GM18498 (cell line): ENCODE measurements around the gene ZBTB32.

Source experiments
- ATAC-seq: cut with Tn5 transposase; IDR thresholded peaks from one replicate; pipeline ENCODE4 v1.9.1; 2021; ENCODE audit warnings: mild to moderate bottlenecking, moderate library complexity; ENCODE audit not compliant: unreplicated experiment

ZBTB32 gene

DNA sequence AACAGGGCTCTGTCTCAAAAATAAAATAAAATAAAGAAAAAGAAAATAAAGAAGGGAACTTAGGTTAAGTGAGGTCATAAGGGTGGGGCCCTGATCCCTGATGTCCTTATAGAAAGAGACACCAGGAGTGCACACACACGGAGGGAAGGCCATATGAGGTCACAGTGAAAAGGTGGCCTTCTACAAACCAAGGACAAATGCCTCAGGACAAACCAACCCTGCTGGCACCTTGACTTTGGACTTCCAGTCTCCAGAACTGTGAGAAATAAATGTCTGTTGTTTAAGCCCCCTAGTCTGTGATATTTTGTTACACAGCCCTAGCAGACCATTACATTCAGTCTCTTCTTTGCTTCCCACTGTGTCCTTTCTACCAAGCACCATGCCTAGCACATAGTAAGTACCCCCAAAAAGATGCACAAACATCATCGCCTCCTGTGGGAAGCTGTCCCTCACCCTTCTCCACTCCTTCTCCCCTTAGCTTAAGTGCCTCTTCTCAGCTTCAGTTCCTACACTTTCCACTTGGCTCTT, 8.4 kb upstream of the ZBTB32 start:
- ATAC-seq, result no peak

DNA sequence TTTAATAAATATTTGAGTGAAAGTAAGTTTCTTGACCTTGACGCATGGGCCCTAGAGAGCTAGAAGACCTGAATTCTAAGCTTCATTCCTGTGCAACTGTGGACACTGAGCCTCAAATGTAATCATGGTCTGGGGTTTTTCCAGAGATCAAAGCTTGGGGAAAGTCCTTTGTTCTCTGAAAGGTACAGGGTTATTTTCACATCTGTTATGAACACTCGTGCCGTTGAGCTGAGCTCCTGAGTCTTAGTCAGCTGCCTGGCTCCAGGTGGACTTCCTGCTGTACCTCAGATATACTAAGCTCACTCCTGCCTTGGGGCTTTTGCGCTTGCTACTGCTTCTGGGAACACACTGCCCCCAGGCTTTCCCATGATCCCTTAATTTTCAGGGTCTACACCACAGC, 7.5 kb upstream of the ZBTB32 start:
- ATAC-seq, result no peak

DNA sequence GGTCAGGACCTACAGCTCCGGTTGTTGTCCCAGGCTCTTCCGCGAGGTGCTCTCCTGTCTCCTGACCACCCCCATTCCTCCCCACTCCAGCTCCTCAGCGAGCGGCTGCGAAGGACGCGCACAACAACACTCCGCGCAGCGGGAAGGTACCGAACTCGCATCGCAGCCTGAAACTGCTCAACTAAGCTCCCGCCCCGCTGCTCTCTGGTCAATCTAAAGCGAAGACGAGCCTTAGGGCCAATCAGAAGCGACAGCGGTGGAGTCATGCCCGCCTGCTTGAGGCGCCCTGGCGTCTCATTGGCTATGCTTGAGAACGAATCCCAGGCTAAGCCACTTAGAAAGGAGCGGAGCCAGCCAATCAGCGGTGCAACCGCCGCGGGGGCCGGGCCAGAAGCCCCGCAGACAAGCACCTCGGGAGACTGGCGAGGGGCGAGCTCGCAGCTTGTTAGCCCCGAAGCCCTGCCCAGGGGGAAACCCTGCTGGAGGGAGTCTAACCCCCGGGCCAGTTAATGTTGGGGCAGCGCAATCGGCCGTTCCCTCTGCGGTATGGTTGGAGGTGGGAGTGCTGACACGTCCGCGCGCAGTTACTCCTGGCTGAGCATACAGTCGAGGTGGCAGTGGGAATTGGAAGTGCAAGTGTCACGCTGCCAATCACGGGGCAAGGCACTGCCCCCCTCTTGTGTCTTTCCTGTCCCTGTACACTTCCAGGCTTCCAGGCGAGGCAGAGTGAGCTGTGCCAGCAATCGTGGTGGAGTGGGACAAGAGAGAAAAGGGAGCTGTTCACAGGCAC, 1.9 kb upstream of the ZBTB32 start:
- ATAC-seq, result peak; percentile 97

DNA sequence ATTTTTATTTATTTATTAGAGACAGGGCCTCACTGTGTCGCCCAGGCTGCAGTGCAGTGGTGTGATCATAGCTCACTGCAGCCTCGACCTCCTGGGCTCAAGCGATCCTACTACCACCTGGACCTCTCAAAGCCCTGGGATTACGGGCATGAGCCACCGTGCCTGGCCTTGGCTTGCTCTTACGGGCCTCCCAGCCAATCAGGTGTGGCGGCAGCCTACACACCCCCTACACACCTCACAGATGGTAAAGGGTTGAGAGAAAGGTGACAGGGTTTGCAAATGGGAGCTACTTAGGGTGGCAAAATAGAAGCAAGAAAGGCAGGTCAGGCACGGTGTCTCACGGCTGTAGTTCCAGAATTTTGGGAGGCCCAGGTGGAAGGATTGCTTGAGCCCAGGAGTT, 1.0 kb upstream of the ZBTB32 start:
- ATAC-seq, result no peak

DNA sequence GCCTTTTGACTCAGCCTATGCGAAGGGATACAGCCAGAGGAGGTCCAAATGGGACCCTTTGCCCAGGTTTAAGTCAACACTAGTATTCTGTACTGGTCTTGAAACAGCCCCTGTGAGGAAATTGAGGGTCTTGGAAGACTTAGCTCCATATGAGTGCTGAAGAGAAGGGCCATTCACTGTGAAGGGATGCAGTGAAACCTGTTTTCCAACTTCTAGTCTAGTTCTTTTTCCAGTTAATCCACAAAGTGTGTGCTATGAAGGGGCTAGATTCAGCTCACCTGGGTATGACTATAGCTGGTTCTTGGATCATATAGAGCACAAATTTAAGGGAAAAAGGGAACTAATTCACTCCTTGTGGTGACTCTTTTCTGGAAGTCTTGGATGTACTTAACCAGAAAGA, 4.0 kb downstream of the ZBTB32 start:
- ATAC-seq, result no peak

DNA sequence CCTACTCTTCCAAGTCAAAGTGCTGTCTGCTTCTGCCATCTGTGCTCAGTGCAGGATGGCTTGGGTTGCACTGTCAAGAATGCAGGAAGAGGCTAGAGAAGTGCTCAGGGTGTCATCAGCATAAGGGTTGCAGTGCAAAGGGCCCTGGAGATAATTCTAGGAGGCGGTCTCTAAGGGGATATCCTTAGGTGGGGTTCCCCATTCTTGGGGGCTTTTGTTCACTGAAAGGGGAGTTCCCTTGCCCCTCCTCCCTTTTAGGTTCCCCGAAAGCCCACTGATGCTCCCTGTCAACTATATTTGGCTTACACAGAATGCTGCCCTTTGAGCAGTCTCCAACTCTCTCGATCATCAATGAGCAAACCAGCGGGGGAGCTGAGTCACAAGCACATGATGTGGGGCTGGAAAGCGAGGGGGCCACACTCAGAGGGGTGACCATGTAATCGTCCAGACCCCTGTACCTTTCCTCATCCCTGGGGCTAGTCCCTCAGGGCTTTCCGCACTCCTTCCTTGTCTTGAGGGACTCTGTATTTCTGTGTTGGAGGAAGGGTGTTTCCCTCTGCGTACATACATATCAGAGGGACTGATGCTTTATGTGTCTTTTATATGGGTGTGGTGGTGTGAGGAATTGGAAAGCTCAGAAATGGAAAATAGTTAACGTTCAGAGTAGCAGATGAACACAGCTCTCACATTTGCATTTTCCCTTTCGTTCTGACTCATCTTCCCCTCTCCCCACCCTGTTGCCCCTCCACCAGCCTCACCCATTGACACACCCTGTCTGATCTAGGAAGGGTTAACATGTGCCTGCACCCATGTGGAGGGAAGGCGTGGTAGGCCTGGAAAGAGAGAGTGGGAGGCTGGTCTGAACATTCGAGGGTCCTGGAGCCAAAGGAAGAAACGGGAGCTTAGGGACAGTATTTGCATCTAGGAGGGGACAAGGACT, 6.7 kb downstream of the ZBTB32 start:
- ATAC-seq, result peak; percentile 33

DNA sequence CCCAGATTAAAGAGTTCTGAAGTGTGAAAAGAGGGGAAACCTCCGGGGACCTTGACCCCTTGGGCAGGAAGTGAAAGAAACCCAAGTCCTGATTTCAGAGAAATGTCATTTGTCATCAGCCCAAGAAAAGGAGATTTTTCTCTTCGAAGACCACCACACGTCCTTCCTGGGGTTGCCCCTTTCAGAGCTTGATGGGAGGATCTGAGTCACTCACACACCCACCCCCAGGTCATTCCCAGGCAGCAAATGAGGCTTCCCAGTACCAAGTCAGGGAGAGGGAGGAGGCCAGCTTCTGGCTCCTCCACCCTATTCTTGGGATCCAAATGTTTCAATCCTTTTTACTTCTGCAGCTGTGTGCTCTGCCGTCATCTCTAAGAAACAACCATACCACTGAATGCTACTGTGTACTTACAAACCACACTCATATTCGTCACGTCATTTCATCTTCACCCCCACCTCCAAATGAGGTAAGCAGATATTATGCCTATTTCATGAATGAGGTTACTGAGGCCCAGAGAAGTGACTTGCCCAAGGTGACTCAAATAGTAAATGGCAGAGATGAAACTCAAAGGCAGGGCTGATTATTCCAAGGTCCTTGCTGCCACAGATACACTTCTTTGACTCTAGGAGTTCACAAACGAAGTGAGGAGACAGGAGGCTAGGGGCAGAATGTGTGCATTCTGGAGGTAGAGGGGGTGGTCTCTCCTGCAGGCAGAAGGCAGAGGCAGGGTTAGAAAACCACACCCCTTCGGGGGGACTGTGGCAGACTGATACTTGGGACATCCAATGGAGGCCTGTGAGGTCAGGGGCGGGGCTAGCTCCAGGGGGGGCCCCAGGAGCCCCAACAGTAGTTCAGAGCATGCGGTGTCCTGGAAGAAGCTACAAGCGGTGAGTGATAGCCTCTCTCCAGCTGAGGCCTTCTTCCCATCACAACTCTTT, 8.5 kb downstream of the ZBTB32 start:
- no peak for ATAC-seq

DNA sequence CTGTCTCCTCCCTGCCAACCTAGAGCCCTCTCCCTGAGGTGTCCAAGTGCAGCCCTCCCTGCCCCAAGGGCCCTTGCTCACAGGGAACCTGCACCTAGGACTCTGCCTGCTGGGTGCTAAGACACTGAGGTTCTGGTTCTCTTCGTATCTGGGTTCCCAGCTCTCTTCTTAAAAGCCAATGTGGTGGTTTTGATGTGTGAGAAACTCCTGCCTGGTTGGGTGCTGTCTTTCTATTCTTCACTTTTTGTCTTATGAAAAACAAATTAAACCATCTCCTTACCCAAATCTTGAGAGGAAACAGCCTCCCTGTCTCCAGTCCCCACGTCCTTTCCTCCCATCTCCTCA, 9.1 kb downstream of the ZBTB32 start:
- no peak for ATAC-seq

DNA sequence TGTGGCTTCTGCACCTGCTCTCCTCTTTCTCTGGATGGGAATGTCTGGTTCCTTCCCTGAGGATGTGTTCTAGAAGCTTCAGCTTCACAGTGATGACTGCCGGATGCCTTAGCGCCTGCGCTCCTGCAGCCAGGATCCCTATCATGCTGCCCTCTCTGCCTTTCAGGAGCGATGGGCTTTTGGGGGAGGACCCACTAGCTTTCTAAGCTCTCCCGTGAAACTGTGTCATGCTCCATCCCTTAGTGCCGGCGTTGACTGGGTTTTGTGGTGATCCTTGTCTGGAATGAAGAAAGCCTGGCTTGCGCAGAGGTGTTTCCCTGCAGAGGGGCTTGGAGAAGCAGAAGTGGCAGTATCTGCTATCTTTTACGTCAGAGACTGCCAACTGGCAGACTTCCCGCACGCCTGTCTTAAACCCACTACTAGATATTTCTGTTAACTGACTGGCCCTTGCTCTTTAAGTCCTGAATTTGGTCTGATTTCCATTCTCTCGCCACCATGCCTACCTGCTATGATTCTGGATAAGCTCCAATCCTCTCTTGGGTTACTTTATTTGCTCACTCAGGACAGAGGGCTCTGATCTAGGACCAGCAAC, 9.6 kb downstream of the ZBTB32 start:
- no peak for ATAC-seq

DNA sequence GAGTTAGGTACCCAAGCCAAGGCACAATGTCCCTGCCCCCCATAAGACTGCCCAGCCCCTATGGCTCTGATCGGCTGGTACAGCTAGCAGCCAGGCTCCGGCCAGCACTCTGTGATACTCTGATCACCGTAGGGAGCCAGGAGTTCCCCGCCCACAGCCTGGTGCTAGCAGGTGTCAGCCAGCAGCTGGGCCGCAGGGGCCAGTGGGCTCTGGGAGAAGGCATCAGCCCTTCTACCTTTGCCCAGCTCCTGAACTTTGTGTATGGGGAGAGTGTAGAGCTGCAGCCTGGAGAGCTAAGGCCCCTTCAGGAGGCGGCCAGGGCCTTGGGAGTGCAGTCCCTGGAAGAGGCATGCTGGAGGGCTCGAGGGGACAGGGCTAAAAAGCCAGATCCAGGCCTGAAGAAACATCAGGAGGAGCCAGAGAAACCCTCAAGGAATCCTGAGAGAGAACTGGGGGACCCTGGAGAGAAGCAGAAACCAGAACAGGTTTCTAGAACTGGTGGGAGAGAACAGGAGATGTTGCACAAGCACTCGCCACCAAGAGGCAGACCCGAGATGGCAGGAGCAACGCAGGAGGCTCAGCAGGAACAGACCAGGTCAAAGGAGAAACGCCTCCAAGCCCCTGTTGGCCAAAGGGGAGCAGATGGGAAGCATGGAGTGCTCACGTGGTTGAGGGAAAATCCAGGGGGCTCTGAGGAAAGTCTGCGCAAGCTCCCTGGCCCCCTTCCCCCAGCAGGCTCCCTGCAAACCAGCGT, 10.4 kb downstream of the ZBTB32 start:
- ATAC-seq, result no peak

DNA sequence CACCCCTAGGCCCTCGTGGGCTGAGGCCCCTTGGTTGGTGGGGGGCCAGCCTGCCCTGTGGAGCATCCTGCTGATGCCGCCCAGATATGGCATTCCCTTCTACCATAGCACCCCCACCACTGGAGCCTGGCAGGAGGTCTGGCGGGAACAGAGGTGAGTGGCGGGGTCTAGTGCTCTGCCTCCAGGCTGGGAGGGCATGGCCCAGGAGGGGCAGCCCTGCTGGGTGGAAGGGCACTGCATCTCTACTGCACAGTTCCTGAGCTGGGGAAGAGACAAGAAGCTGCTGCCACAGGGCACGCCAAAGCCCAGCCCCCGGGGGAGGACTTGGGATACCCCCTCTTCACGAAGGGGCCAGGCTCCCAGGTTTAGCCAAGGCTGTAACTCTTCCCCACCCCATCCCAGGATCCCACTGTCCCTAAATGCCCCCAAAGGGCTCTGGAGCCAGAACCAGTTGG, 11.0 kb downstream of the ZBTB32 start:
- ATAC-seq, result no peak

DNA sequence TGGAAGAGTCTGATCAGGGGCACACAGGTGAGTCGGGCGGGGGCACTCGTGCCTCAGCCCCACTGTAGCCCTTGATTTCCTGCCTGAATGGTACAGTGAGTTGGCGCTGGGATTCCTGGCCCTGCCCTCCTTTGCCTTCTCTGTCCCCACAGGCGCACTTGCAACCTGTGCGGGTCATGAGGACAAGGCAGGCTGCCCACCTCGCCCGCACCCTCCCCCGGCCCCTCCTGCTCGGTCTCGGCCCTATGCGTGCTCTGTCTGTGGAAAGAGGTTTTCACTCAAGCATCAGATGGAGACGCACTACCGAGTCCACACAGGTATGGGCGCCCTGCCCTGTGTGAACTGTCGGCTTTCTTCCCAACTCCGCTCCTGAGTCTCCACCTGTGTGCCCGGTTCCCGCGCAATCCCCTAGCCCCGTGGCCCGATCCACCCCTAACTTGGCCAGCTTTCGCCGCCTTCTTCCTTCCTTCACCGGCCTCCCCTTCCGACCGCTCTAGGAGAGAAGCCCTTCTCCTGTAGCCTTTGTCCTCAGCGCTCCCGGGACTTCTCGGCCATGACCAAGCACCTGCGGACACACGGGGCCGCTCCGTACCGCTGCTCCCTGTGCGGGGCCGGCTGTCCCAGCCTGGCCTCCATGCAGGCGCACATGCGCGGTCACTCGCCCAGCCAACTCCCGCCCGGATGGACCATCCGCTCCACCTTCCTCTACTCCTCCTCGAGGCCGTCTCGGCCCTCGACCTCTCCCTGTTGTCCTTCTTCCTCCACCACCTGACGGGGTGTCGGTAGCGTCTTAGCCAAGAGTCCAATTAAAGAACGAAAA, 11.8 kb downstream of the ZBTB32 start:
- no peak for ATAC-seq

DNA sequence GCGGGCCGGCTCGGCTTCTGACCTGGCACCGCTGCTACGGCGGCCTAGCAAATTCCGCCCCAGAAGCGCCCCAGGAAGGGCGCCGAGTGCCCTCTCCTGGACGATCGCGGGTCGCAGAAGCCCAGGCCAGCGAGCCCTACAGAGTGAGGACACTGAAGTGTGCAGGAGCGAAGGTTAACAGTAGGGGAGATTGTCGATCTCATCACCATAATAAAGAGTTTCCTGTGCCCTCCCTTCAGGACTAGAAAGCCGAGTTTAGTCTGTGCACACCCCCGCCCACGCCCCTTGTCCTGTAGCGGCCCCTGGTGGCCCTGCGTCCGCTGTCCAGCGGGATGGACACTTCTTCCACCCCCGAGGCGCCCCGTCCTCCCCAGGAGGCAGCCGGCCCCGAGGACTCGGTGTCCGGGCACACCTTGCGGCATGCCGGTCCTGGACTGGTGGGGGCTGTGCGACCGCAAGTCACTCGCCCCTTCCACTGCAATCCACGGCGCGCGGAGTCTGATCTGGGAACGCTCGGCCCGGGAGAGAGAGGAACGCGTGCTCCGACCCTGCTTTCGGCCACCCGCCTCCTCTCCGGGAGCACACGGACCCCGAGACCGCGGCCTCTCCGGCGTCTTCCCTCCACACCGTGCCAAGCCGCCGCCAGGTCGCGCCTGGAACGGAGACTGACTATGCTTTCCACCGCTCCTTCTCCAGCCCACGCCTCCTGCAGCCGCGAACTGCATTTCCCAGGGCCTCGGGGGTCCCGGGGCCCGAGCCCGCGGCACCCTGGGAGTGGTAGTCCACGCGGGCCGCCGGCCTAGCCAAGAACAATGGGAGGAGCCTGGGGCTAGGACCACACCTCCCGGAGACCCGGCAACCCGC, 12.7 kb downstream of the ZBTB32 start:
- peak; percentile 71 for ATAC-seq

DNA sequence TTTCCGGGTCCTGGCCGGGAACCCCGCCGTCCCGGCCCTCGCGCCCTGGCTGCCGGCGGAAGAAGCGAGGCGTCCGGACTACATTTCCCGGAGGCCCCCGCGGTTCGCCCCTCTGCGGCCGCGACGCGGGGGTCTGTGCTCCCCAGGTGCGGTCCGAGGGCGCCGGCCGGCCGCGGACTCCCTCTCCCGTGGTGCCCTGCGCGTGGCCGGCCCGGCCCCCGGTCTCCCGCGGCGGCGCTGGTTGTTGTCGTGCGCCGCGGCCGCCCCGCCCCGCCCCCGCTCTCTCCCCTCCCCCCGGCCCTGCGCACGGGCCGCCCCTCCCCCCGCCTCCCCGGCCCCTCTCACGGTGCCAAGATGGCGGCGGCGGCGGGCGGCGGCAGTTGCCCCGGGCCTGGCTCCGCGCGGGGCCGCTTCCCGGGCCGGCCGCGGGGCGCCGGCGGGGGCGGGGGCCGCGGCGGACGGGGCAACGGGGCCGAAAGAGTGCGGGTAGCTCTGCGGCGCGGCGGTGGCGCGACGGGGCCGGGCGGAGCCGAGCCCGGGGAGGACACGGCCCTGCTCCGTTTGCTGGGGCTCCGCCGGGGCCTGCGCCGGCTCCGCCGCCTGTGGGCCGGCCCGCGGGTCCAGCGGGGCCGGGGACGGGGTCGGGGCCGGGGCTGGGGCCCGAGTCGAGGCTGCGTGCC, 13.4 kb downstream of the ZBTB32 start, which contains the start of gene KMT2B:
KMT2B (plus strand) TSS at position 339 of the 680 bp plus-strand sequence; CDS start at position 355, 16 bp downstream.
- ATAC-seq, result peak; percentile 58

DNA sequence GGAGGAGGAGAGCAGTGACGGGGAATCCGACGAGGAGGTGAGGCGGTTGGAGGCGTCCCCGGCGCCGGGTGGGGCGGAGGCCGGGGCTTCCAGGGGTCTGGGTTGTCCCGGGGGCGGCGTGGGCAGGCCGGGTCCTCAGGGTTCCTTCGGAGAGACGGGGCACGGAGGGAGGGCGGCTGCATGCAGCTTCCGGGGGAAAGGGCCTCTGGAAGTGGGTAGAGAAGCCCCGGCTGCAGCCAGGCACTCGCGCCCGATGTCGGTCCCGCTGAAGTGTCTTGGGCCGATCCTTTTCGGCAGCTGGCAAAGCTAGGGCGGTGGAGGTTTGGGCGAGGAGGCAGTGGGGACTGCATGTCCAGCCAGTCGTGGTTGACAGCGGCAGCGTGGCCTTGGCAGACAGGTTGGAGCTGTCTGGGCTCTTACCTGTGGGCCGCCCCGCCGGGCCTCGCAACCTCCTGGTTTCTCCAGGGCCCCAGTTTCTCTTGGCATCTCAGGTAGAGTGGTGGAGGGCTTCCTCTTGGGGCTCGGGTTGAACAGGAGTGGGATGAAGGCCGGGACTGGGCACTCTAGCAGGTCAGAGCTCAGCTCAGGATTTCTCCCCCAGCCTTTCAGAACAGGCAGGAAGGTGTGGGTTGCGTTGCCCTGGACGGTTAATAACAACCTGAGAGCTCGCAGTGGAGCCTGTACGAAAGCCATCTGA, 14.1 kb downstream of the ZBTB32 start:
- peak; percentile 7 for ATAC-seq

DNA sequence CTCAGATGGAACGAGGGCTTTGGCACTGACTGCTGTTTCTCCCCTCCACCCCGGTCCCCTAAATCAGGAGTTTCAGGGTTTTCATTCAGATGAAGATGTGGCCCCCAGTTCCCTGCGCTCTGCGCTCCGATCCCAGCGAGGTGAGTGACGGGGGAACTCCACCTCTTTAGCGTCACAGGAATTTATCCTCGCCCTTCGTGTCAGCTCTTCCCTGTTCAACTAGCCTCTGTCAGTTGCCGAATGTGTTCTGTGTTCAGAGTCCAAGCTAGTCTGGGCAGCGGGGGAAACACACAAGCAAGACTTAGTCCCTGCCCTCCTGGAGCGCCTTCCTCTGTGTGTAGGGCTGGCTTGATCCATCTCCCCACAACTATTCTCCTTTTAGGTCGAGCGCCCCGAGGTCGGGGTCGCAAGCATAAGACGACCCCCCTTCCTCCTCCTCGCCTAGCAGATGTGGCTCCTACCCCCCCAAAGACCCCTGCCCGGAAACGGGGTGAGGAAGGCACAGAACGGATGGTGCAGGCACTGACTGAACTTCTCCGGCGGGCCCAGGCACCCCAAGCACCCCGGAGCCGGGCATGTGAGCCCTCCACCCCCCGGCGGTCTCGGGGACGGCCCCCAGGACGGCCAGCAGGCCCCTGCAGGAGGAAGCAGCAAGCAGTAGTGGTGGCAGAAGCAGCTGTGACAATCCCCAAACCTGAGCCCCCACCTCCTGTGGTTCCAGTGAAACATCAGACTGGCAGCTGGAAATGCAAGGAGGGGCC, 15.2 kb downstream of the ZBTB32 start:
- no peak for ATAC-seq
